A172 (cell line): Measurements from ENCODE around the gene SAMD5. TPM values are rescaled to one million over a fixed set of nuclear protein-coding genes. Genes with fewer than 3 reads are reported as not detected.

ENCODE experiments used
- DNase-seq: peaks from one replicate; pipeline ENCODE4 v3.0.0-alpha.2; 2015; ENCODE audit warnings: low spot score
- total RNA-seq: library from RNA; depleted of rRNA; stranded (reverse); fragments of >200 nt; shearing (Covaris generic); gene quantifications from 2 replicates; pipeline ENCODE4 v1.2.3, GENCODE V29; 2014

Gene SAMD5
- total RNA-seq, 1 experiment from 2014 or later, result 2.7 TPM

- DNase-seq, result no peak
Observed at GRCh38 chr6:147566244-147566898, 57.9 kb downstream of the SAMD5 start.

GRCh38 chr6:147567141-147567805 lies 58.8 kb downstream of the SAMD5 start:
- DNase-seq, result no peak

- DNase-seq, result no peak
Observed at GRCh38 chr6:147569788-147570187, 61.3 kb downstream of the SAMD5 start.

GRCh38 chr6:147570681-147571080 lies 62.2 kb downstream of the SAMD5 start:
- no peak for DNase-seq

GRCh38 chr6:147577488-147577887 lies 69.0 kb downstream of the SAMD5 start:
- no peak for DNase-seq

- DNase-seq, result no peak
Observed at GRCh38 chr6:147578159-147578558, 69.7 kb downstream of the SAMD5 start.

GRCh38 chr6:147578883-147579282 lies 70.4 kb downstream of the SAMD5 start:
- DNase-seq, result no peak

- DNase-seq, result peak; percentile 31
Observed at GRCh38 chr6:147579667-147580066, 71.2 kb downstream of the SAMD5 start.

- DNase-seq, result no peak
Observed at GRCh38 chr6:147582991-147583390, 74.5 kb downstream of the SAMD5 start.

GRCh38 chr6:147585256-147585655 lies 76.8 kb downstream of the SAMD5 start:
- DNase-seq, result no peak

- no peak for DNase-seq
Observed at GRCh38 chr6:147586044-147586443, 77.6 kb downstream of the SAMD5 start.

- DNase-seq, result no peak
Observed at GRCh38 chr6:147587907-147588306, 79.4 kb downstream of the SAMD5 start.

GRCh38 chr6:147588469-147588868 lies 80.0 kb downstream of the SAMD5 start:
- no peak for DNase-seq

GRCh38 chr6:147589739-147590250 lies 81.3 kb downstream of the SAMD5 start:
- DNase-seq, result no peak

- no peak for DNase-seq
Observed at GRCh38 chr6:147595961-147596360, 87.5 kb downstream of the SAMD5 start.

GRCh38 chr6:147603392-147604081 lies 95.0 kb downstream of the SAMD5 start:
- DNase-seq, result no peak

- no peak for DNase-seq
Observed at GRCh38 chr6:147604373-147604772, 95.9 kb downstream of the SAMD5 start.

- DNase-seq, result no peak
Observed at GRCh38 chr6:147611992-147612391, 103.5 kb downstream of the SAMD5 start.

- no peak for DNase-seq
Observed at GRCh38 chr6:147614501-147614900, 106.0 kb downstream of the SAMD5 start.

GRCh38 chr6:147615659-147616456 lies 107.4 kb downstream of the SAMD5 start:
- DNase-seq, result peak; percentile 0

GRCh38 chr6:147617366-147617765 lies 108.9 kb downstream of the SAMD5 start:
- no peak for DNase-seq

- DNase-seq, result no peak
Observed at GRCh38 chr6:147618457-147618856, 110.0 kb downstream of the SAMD5 start.
